Adrenal gland (tissue), 12 donors: ENCODE results near the gene CIC. TPM values are rescaled to one million over a fixed set of nuclear protein-coding genes. Genes with fewer than 3 reads are reported as not detected.

ENCODE experiments used
- DNase-seq, 7 donors: peaks; one replicate each; pipeline ENCODE4 v3.0.0-alpha.2; 2019 to 2020
- H3K27ac ChIP-seq, 5 donors: fragments of 200-600 bp; sonication (generic) in 4 of 5; 1 replicate in 3 of 5; 2 replicates in 2 of 5; pipeline versions ENCODE4 v1.5.1 to v1.8.0; 2016 to 2020; ENCODE audit warnings: mild to moderate bottlenecking in 1 of 5
- H3K27me3 ChIP-seq: fragments of 200-600 bp; 2 replicates; pipeline ENCODE4 v1.8.0; 2021
- H3K36me3 ChIP-seq, 2 donors: fragments of 200-600 bp; replicated peaks in 1 of 2; 1 replicate in 1 of 2; 2 replicates in 1 of 2; pipeline versions ENCODE4 v1.5.1 to v1.8.0; 2018 to 2022
- H3K4me1 ChIP-seq, 2 donors: fragments of 200-600 bp; replicated peaks in 1 of 2; 1 replicate in 1 of 2; 2 replicates in 1 of 2; pipeline versions ENCODE4 v1.5.1 to v1.8.0; 2018 to 2021
- H3K4me3 ChIP-seq, 4 donors: fragments of 200-600 bp; sonication (generic) in 3 of 4; one replicate each; pipeline ENCODE4 v1.5.1; 2016 to 2018
- H3K9me3 ChIP-seq, 3 donors: fragments of 200-600 bp; sonication (generic) in 1 of 3; replicated peaks in 1 of 3; 1 replicate in 2 of 3; 2 replicates in 1 of 3; pipeline versions ENCODE4 v1.5.1 to v1.8.0; 2016 to 2021
- POLR2A ChIP-seq, 2 donors: fragments of 450-650 bp; IDR thresholded peaks; one replicate each; pipeline ENCODE4 v1.6.1; 2017; ENCODE audit warnings: antibody characterized with exemption in 2 of 2, mild to moderate bottlenecking in 2 of 2, moderate library complexity in 1 of 2
- WGBS, 4 donors: extraction: QIAGEN DNeasy Blood & Tissue Kit in 2 of 4; methylation state at CpG; one replicate each; pipeline versions ENCODE4 v1.1.5 to v1.1.7; 2013 to 2017; 5-methylcytosine and 5-hydroxymethylcytosine counted together
- intact Hi-C, 2 donors: fragments of 100-400 bp; cut with DNase I; formaldehyde crosslinking; loops; one replicate each; pipeline versions ENCODE4 v1.14.1 to v1.15.0; 2022 to 2023
- polyA plus RNA-seq, 3 donors: library from polyadenylated mRNA; stranded (reverse); fragments of 200-250 nt in 2 of 3; fragments of 350-450 nt in 1 of 3; fragmentation: Illumina TruSeq in 1 of 3; extraction: RNeasy Lipid Tissue Mini Kit (QIAGEN cat#74804) in 1 of 3; gene quantifications; one replicate each; pipeline ENCODE4 v1.2.3, GENCODE V29; 2013 to 2014
- total RNA-seq, 9 donors: library from RNA; depleted of rRNA in 4 of 9; stranded (reverse); fragments of >200 nt in 4 of 9; fragments of 120-200 nt in 1 of 9; fragmentation: NEBNext Ultra II Directional in 1 of 9; extraction: Animal tissue kit (Norgen Biotek cat#: 25700) in 1 of 9; gene quantifications; one replicate each; pipeline versions ENCODE4 v1.1.0 to v1.2.4, GENCODE V29; 2013 to 2023
- TF ChIP-seq, protein P1 (sequence below), 6 experiments: fragments of 450-650 bp in 4 of 6; fragments of 200-600 bp in 2 of 6; sonication (generic) in 1 of 6; IDR thresholded peaks; 1 replicate in 5 of 6; 2 replicates in 1 of 6; pipeline versions ENCODE4 v1.5.1 to v1.8.0; 2016 to 2021; ENCODE audit warnings: antibody characterized with exemption in 6 of 6, mild to moderate bottlenecking in 2 of 6, moderate library complexity in 1 of 6
- donor health status: healthy with polysubstance abuse.
- donor health status: Bipolar disorder and iron deficiency.
- donor health status: DM: yes; HTN: yes; CAD: no.
- donor health status: DM: no; HTN: no; CAD: no.
- donor health status: DM: no; HTN: no; CAD: no.
- donor health status: DM: yes; HTN: yes; CAD: no.

CIC gene
- total and polyA plus RNA-seq, 12 donors: 11.9 to 171 (median 71.9) TPM

DNA sequence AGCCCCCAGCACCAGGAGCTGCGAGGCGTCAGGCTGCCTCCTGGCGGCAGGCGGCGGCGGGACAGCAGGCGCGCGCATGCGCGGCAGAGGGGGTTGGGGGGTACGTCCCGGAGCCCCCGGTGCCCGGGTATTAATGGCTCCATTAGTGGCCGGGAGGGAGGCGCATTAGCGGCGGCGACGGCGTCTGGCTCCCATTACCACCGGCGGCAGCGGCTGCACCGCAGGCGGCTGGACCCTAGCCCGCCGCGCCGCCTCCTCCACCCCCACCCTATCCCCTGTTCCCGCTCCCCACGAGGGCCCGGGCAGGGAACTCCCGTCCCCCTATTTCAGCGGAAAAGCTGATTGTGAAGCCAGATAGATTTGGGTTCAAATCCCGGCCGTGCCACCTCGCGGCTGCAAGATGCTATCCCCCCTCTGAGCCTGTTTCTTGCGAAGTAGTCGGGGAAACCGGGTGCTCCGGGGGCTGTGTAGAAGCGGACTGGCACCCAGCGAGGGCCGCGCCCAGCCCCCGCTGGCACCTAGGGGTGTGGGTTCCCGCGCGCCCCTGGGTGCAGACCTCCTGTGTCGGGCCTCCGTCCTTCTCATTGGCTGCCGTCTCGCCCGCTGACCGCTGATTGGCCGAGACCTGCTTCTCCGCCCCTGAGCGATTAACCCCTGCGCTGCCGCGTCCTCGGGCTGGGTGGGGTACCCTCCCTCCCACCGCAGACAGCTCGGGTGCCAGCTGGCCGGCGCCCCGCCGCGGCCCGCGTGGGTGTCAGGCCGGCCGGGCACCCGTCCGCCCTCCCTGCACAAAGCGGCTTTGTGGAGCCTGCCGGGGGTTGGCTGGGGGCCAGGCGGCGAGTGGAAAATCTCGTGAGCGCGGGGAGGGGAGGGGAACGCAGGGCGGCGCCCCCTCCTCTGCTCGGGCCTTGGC lies 11.1 kb downstream of the CIC start:
- DNase-seq: peak; percentile 89 to 95 (median 94)
- Histone ChIP-seq H3K36me3 (peaks cover 0 to 2% of the 10 kb centered on the region in 2 donors), H3K27me3 (no peaks in the 10 kb centered on the region), H3K4me3 (peak overlapping the region; percentile 48 to 81 (median 72)), H3K4me1 (peaks cover 54 to 62% of the 10 kb centered on the region in 2 donors), H3K27ac (peak overlapping the region; percentile 69 to 100 (median 87)), H3K9me3 (no peaks in the 10 kb centered on the region)
- intact Hi-C loops: loop anchor here in 1 of 2 donors (2.0 kb wide), 1 partner anchor 29 kb away; no protein-coding TSS in a partner anchor
- TF ChIP-seq POLR2A (IDR thresholded peaks at IDR 0.05): peak; percentile 30 to 32
- TF ChIP-seq, protein P1, sequence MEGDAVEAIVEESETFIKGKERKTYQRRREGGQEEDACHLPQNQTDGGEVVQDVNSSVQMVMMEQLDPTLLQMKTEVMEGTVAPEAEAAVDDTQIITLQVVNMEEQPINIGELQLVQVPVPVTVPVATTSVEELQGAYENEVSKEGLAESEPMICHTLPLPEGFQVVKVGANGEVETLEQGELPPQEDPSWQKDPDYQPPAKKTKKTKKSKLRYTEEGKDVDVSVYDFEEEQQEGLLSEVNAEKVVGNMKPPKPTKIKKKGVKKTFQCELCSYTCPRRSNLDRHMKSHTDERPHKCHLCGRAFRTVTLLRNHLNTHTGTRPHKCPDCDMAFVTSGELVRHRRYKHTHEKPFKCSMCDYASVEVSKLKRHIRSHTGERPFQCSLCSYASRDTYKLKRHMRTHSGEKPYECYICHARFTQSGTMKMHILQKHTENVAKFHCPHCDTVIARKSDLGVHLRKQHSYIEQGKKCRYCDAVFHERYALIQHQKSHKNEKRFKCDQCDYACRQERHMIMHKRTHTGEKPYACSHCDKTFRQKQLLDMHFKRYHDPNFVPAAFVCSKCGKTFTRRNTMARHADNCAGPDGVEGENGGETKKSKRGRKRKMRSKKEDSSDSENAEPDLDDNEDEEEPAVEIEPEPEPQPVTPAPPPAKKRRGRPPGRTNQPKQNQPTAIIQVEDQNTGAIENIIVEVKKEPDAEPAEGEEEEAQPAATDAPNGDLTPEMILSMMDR (IDR thresholded peaks at IDR 0.05): peak; percentile 69 to 95 (median 91)
- 0 to 1% (median 0%) methylated on average over 9 to 89 of the region's 89 CpGs for WGBS, 4 donors

DNA sequence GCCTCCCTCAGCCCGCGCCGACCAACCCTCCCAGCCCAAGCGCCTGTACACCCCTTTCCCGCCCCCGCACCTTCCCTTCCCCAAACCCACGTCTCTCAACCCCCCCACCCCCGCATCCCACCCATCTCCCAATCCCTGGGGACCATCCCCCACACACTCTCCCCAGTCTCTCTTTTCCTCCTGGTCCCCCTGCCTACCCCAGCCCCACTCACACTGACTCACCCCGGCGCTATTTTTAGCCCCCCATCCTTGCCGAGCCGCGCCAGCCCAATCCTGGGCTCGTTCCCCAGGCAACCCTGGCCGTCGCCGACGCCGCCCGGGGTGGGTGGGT lies 11.7 kb downstream of the CIC start:
- H3K36me3 ChIP-seq: no peaks in the 10 kb centered on the region
- H3K4me1 ChIP-seq: peaks cover 60 to 63% of the 10 kb centered on the region in 2 donors
- intact Hi-C loops: no loop called here
- H3K4me3 ChIP-seq: peak overlapping the region in 3 of 4 donors; percentile 70 to 81 (median 75)
- WGBS, 4 donors: 0 to 1% (median 1%) methylated on average over 11 to 20 of the region's 20 CpGs; no CpG with 5 or more reads in 1 of the 4 donors
- peak overlapping the region in 4 of 5 donors; percentile 84 to 100 (median 92) for H3K27ac ChIP-seq
- no peaks in the 10 kb centered on the region for H3K9me3 ChIP-seq
- TF ChIP-seq POLR2A (IDR thresholded peaks at IDR 0.05): no peak
- TF ChIP-seq, protein P1 (IDR thresholded peaks at IDR 0.05): no peak
- no peaks in the 10 kb centered on the region for H3K27me3 ChIP-seq
- DNase-seq: peak; percentile 57 to 82 (median 75)

DNA sequence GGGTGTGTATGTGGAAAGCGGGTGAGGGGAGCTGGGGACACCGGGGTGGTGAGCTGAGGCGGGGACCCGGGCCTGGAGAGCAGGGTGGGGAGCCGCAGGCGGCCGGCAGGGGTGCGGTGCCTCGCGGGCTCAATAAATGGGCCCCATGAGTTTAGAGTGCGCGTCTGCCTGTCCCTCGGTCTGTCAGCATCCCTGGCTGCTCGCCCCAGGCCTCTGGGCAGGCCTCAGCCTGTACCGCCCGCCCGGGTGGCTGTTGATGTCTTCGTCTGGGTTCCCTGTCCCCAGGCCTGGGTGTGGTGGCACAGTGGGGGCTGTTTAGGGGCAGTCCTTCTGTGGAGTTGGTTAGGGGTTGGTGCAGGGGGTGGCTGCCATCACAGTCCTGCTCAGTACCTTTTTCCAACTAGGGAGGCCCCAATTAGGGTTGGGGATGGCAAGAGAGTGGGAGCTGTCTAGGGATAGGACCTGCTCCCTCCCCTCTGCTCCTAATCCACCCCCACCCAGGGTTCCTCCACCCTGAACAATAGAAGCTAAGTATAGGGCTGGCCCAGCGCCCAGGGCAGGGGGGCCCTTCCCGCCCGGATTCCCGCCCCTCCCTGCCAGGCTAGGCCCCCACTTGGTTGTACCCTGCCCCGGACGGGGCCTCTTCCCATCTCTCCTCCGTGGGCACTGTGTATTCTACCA lies 12.2 kb downstream of the CIC start:
- WGBS, 4 donors: 0 to 5% (median 5%) methylated on average over 8 to 25 of the region's 25 CpGs; no CpG with 5 or more reads in 1 of the 4 donors
- peak in 6 of 7 donors; percentile 66 to 80 (median 70) for DNase-seq
- Histone ChIP-seq H3K36me3 (no peaks in the 10 kb centered on the region), H3K4me3 (peak overlapping the region in 2 of 4 donors; percentile 70 to 75), H3K27ac (peak overlapping the region; percentile 81 to 100 (median 87)), H3K4me1 (peaks cover 65 to 68% of the 10 kb centered on the region in 2 donors), H3K27me3 (no peaks in the 10 kb centered on the region), H3K9me3 (no peaks in the 10 kb centered on the region)
- intact Hi-C loops: no loop called here
- TF ChIP-seq, protein P1 (IDR thresholded peaks at IDR 0.05): peak in 1 of 6 experiments; percentile 21
- TF ChIP-seq POLR2A (IDR thresholded peaks at IDR 0.05): no peak
